Upper lobe of left lung (tissue), 6 donors: ENCODE results near the gene ZNF524. TPM values are rescaled to one million over a fixed set of nuclear protein-coding genes. Genes with fewer than 3 reads are reported as not detected.

Experiments used
- ATAC-seq, 2 donors: fragments of 200-7000 bp; cut with Tn5 transposase; one replicate each; pipeline ENCODE4 v1.9.1; 2022; ENCODE audit warnings: mild to moderate bottlenecking in 2 of 2, moderate library complexity in 2 of 2; ENCODE audit not compliant: low FRiP score in 2 of 2
- DNase-seq, 2 donors: peaks; one replicate each; pipeline ENCODE4 v3.0.0-alpha.2; 2019 to 2020
- H3K27ac ChIP-seq, 4 donors: fragments of 200-600 bp; sonication (generic); one replicate each; pipeline ENCODE4 v1.5.1; 2016 to 2019
- H3K27me3 ChIP-seq, 4 donors: fragments of 200-600 bp; sonication (generic); one replicate each; pipeline ENCODE4 v1.5.1; 2017 to 2019
- H3K36me3 ChIP-seq, 4 donors: fragments of 200-600 bp; sonication (generic); one replicate each; pipeline ENCODE4 v1.5.1; 2016 to 2019
- H3K4me1 ChIP-seq, 4 donors: fragments of 200-600 bp; sonication (generic); one replicate each; pipeline ENCODE4 v1.5.1; 2018 to 2019
- H3K4me3 ChIP-seq, 4 donors: fragments of 200-600 bp; sonication (generic); one replicate each; pipeline ENCODE4 v1.5.1; 2017 to 2019; ENCODE audit warnings: mild to moderate bottlenecking in 2 of 4, moderate library complexity in 1 of 4
- H3K9me3 ChIP-seq, 4 donors: fragments of 200-600 bp; sonication (generic); one replicate each; pipeline ENCODE4 v1.5.1; 2018 to 2019
- CTCF ChIP-seq, 6 experiments: fragments of 450-650 bp in 4 of 6; fragments of 200-600 bp in 2 of 6; sonication (generic) in 2 of 6; IDR thresholded peaks; one replicate each; pipeline ENCODE4 v1.5.1; 2016 to 2019; ENCODE audit warnings: antibody characterized with exemption in 6 of 6
- EP300 ChIP-seq, 4 donors: sonication (generic); formaldehyde crosslinking; IDR thresholded peaks; one replicate each; pipeline ENCODE4 v1.5.1; 2017; ENCODE audit warnings: antibody characterized with exemption in 4 of 4, control low read depth in 2 of 4
- POLR2A ChIP-seq, 4 donors: fragments of 450-650 bp; IDR thresholded peaks; one replicate each; pipeline ENCODE4 v1.5.1; 2016 to 2017; ENCODE audit warnings: antibody characterized with exemption in 4 of 4, mild to moderate bottlenecking in 2 of 4
- POLR2AphosphoS5 ChIP-seq, 2 donors: sonication (generic); formaldehyde crosslinking; IDR thresholded peaks; one replicate each; pipeline ENCODE4 v1.5.1; 2017; ENCODE audit warnings: antibody characterized with exemption in 2 of 2
- WGBS, 2 donors: methylation state at CpG; one replicate each; pipeline ENCODE4 v1.1.5; 2017 to 2018; 5-methylcytosine and 5-hydroxymethylcytosine counted together
- total RNA-seq, 6 donors: library from RNA; depleted of rRNA in 4 of 6; stranded (reverse); fragments of >200 nt in 4 of 6; gene quantifications; one replicate each; pipeline versions ENCODE4 v1.1.0 to v1.2.1, GENCODE V29; 2016 to 2021
- donor health status: DM: no; HTN: no; CAD: no; lungs with moderate emphysema.
- donor health status: DM: no; HTN: yes; CAD: no; lungs with severe emphysema.

ZNF524 gene
- total RNA-seq, 6 donors from 2014 or later = 19.9 to 58.7 (median 34.9) TPM

GRCh38 chr19:55606471-55606787 lies 6.3 kb downstream of the ZNF524 start:
- Histone ChIP-seq H3K36me3 (peaks cover 0 to 28% (median 8%) of the 10 kb centered on the region in 4 donors), H3K9me3 (no peaks in the 10 kb centered on the region), H3K27me3 (no peaks in the 10 kb centered on the region), H3K4me1 (peaks cover 29 to 52% (median 31%) of the 10 kb centered on the region in 4 donors), H3K27ac (peak overlapping the region; percentile 93 to 97 (median 96)), H3K4me3 (peak overlapping the region in 3 of 4 donors; percentile 79 to 89 (median 85))
- peak in 1 of 6 experiments; percentile 13 for TF ChIP-seq CTCF (IDR thresholded peaks at IDR 0.05)
- no peak for TF ChIP-seq EP300 (IDR thresholded peaks at IDR 0.05)
- ATAC-seq (no peak), DNase-seq (no peak)
- whole genome bisulfite sequencing, 2 donors = 22 to 28% methylated on average over 12 of the region's 12 CpGs

GRCh38 chr19:55606817-55607216 lies 6.7 kb downstream of the ZNF524 start:
- peaks cover 28 to 51% (median 35%) of the 10 kb centered on the region in 4 donors for H3K4me1 ChIP-seq
- peak overlapping the region in 1 of 4 donors; percentile 85 for H3K4me3 ChIP-seq
- 64 to 66% methylated on average over 9 of the region's 9 CpGs for WGBS, 2 donors

DNA sequence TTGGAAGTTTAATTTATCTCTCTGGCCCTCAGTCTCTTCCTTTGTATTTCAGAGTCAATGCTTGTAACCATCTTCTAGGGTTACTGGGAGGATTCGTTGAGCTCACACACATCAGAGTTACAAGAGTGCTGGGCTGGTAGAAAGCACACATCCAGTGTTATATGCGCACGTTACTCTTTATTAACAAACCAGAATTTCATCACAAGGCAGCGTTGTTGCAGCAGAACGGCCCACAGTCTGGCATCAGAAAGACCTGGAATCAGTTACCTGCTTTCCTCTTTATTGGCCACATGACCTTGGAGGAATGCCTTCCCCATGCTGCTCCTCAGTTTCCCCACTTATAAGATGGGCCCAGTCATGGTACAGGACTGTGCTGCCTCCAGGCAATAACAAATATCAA lies 9.2 kb downstream of the ZNF524 start:
- Histone ChIP-seq H3K27me3 (no peaks in the 10 kb centered on the region), H3K9me3 (no peaks in the 10 kb centered on the region), H3K36me3 (peaks cover 0 to 28% (median 10%) of the 10 kb centered on the region in 4 donors), H3K4me3 (no peak overlapping the region), H3K4me1 (peaks cover 27 to 39% (median 33%) of the 10 kb centered on the region in 4 donors), H3K27ac (no peak overlapping the region)
- no peak for TF ChIP-seq CTCF (IDR thresholded peaks at IDR 0.05)
- TF ChIP-seq POLR2A (IDR thresholded peaks at IDR 0.05) = no peak
- TF ChIP-seq POLR2AphosphoS5 (IDR thresholded peaks at IDR 0.05) = no peak
- no peak for TF ChIP-seq EP300 (IDR thresholded peaks at IDR 0.05)
- DNase-seq = no peak
- WGBS, 2 donors = 72 to 80% methylated on average over 5 of the region's 5 CpGs
- no peak for ATAC-seq

More at GRCh38 chr19:55606817-55607216, 6.7 kb downstream of the ZNF524 start:
- Histone ChIP-seq H3K27ac (peak overlapping the region; percentile 93 to 97 (median 96)), H3K36me3 (peaks cover 0 to 28% (median 8%) of the 10 kb centered on the region in 4 donors), H3K9me3 (no peaks in the 10 kb centered on the region), H3K27me3 (no peaks in the 10 kb centered on the region)
- ATAC-seq (no peak), DNase-seq (no peak)
- TF ChIP-seq CTCF (IDR thresholded peaks at IDR 0.05) = no peak
- TF ChIP-seq POLR2AphosphoS5 (IDR thresholded peaks at IDR 0.05) = no peak
- TF ChIP-seq POLR2A (IDR thresholded peaks at IDR 0.05) = no peak
- TF ChIP-seq EP300 (IDR thresholded peaks at IDR 0.05) = no peak

DNA sequence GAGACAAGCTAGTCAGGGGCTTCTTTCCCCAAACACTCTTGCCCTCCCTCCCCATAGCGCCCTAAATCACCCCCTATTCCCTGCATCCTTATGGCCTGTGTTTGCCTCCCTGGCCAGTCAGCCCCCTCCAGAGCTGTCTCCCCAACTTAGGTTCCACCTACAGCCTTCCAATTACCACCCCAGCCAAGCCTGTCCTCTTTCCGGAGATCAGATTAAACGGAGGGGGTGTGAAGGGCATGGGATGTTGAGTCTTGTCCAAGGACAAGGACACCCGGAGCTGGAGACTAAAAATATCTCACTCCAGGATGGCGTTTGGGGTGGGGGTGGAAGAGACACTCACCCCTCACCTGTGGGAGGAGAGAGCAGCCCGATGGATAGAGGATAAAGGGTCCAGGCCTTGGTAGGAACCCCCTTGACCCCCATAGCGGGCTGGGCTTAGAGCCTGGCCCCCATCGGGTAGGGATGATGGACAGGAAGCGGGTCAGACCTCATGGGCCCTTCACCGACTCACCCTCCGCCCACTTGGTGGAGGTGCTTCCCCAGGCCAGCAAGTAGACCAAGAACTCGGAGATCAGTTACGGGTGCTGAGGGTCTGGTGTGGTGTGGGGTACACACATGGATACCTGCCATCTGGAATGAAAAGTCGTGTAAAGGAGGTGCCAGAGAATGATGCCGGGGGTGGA lies 11.4 kb downstream of the ZNF524 start:
- Histone ChIP-seq H3K4me3 (no peak overlapping the region), H3K27me3 (no peaks in the 10 kb centered on the region), H3K27ac (no peak overlapping the region), H3K9me3 (no peaks in the 10 kb centered on the region), H3K36me3 (peaks cover 13 to 46% (median 29%) of the 10 kb centered on the region in 4 donors), H3K4me1 (peaks cover 17 to 26% (median 22%) of the 10 kb centered on the region in 4 donors)
- DNase-seq = no peak
- peak in 1 of 2 donors; percentile 7 for ATAC-seq
- TF ChIP-seq EP300 (IDR thresholded peaks at IDR 0.05) (no peak), CTCF (IDR thresholded peaks at IDR 0.05) (no peak), POLR2A (IDR thresholded peaks at IDR 0.05) (no peak), POLR2AphosphoS5 (IDR thresholded peaks at IDR 0.05) (no peak)
- 57 to 81% methylated on average over 13 to 15 of the region's 15 CpGs for WGBS, 2 donors
